ENCODE data around the gene DHX8. TPM values are rescaled to one million over a fixed set of nuclear protein-coding genes. Genes with fewer than 3 reads are reported as not detected.
A peak's percentile ranks its signal among the peaks of the same experiment; 100 is the strongest.

The DHX8 gene
- total and polyA plus RNA-seq, 2 of the 4 experiments (the other 2 are of a cell fraction) = 21.8 to 50.0 TPM

DNA sequence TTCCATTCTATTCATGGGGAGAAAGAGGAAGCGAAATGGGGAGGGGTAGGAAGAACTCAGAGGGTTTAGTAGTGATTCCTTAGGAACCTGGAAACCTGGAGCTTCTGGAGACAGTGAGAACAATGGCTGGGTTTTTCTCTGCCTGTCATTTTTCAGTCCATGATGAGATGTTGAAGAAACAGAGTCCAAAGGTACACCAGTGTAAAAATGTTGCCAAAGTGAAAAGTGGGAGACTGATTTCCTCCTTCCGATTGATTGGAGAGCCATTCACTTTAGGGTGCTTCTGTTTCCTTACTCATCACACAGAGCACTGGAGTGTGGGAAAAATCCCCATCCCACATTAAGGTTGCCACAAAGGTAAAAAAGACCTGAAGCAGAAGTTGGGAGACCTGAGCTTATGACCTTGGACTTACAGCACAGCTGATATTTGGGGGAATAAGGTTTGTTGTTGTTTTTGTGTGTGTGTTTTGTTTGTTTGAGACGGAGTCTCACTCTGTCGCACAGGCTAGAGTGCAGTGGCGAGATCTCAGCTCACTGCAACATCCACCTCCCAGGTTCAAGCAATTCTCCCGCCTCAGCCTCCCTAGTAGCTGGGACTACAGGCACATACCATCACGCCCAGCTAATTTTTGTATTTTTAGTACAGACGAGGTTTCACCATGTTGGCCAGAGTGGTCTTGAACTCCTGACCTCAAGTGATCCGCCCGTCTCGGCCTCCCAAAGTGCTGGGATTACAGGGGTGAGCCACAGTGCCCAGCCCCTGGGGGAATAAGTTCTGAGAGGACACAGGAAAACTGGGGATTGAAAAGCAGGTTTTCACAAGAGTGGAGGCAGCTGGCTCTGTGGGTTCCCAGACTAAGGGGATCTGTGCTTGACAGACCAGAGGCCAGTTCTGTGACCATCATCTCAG is 1.4 kb upstream of the DHX8 start:
- Histone ChIP-seq H3K9me1 (ENCODE audit: insufficient read depth, low read length) (peaks cover 5% of the 10 kb centered on the region; the same call in 1 of the 2 replicates), H2BK15ac (ENCODE audit: low read depth, low read length) (no peak overlapping the region), H2BK120ac (ENCODE audit: low read depth, low read length) (peak overlapping the region; percentile 13), H3K79me1 (ENCODE audit: low read depth in 1 of 2, low read length in 2 of 2) (peaks cover 5 to 23% of the 10 kb centered on the region in 2 experiments; a peak in 2 of 4 replicates), H4K91ac (ENCODE audit: insufficient read depth, low read depth, low read length) (peak overlapping the region; percentile 7; the same call in 1 of the 2 replicates), H3K23ac (ENCODE audit: low read depth, low read length) (0 out of 2 replicates have a peak overlapping the region, but pooled peaks have one; percentile 19), H3K9ac (ENCODE audit: low read depth, low read length) (no peak overlapping the region; the same call in 1 of the 2 replicates), H3K4ac (ENCODE audit: low read depth, low read length) (peak overlapping the region; percentile 53; the same call in 1 of the 2 replicates), H3K18ac (ENCODE audit: low read depth, low read length) (no peak overlapping the region), H3K36me3 (ENCODE audit: control insufficient read depth, insufficient read depth, low read length) (no peaks in the 10 kb centered on the region), H4K8ac (ENCODE audit: low read depth in 2 of 2, low read length in 2 of 2) (peak overlapping the region; percentile 85 to 98; a peak in 2 of 4 replicates), H3K4me2 (ENCODE audit: low read depth, low read length) (no peak overlapping the region), H3K4me3 (ENCODE audit: insufficient read depth, low read depth, low read length) (no peak overlapping the region), H4K5ac (ENCODE audit: low read depth, low read length) (no peak overlapping the region), H3K14ac (replicated peaks; ENCODE audit: low read depth, low read length) (no peak overlapping the region), H2AK5ac (ENCODE audit: low read depth, low read length) (peak overlapping the region; percentile 44; the same call in 1 of the 2 replicates), H3K27ac (ENCODE audit: insufficient read depth, low read length) (no peak overlapping the region), H3K9me3 (ENCODE audit: control insufficient read depth, insufficient read depth, low read length) (no peaks in the 10 kb centered on the region), H4K20me1 (ENCODE audit: insufficient read depth, low read length) (0 out of 2 replicates have a peak, but pooled peaks cover 5% of the 10 kb centered on the region), H3K4me1 (ENCODE audit: control insufficient read depth, insufficient read depth, low read length) (peaks cover 8% of the 10 kb centered on the region), H2BK20ac (ENCODE audit: low read depth, low read length) (peak overlapping the region; percentile 15; the same call in 1 of the 2 replicates), H2AK9ac (replicated peaks; ENCODE audit: low read depth, low read length, poor library complexity) (no peak overlapping the region), H2BK5ac (ENCODE audit: low read depth, low read length, poor library complexity, severe bottlenecking) (no peak overlapping the region), H2AFZ (replicated peaks; ENCODE audit: low read length, poor library complexity) (peak overlapping the region; percentile 47), H3K56ac (ENCODE audit: extremely low read depth, insufficient read depth, low read length) (no peak overlapping the region), H3K27me3 (ENCODE audit: control insufficient read depth, insufficient read depth, low read length) (no peaks in the 10 kb centered on the region)
- no peak for TF ChIP-seq CEBPB (IDR thresholded peaks at IDR 0.05; ENCODE audit: low read depth, low read length)
- no peak for TF ChIP-seq FOS (IDR thresholded peaks at IDR 0.05; ENCODE audit: low read depth, low read length)
- TF ChIP-seq MXI1 (IDR thresholded peaks at IDR 0.05; ENCODE audit: borderline replicate concordance, low read depth, low read length) = no peak
- TF ChIP-seq MAZ (IDR thresholded peaks at IDR 0.05; ENCODE audit: borderline replicate concordance, low read depth, low read length) = no peak
- TF ChIP-seq, protein P1, sequence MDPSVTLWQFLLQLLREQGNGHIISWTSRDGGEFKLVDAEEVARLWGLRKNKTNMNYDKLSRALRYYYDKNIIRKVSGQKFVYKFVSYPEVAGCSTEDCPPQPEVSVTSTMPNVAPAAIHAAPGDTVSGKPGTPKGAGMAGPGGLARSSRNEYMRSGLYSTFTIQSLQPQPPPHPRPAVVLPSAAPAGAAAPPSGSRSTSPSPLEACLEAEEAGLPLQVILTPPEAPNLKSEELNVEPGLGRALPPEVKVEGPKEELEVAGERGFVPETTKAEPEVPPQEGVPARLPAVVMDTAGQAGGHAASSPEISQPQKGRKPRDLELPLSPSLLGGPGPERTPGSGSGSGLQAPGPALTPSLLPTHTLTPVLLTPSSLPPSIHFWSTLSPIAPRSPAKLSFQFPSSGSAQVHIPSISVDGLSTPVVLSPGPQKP (IDR thresholded peaks at IDR 0.05; ENCODE audit: borderline replicate concordance, low read depth, low read length) = no peak
- no peak for TF ChIP-seq MAFK (IDR thresholded peaks at IDR 0.05; ENCODE audit: low read depth, low read length)
- no peak for TF ChIP-seq BHLHE40 (IDR thresholded peaks at IDR 0.05; ENCODE audit: low read depth, low read length)
- TF ChIP-seq NFE2L2 (IDR thresholded peaks at IDR 0.05; ENCODE audit: low read depth, low read length) = no peak
- no peak for TF ChIP-seq RFX5 (IDR thresholded peaks at IDR 0.05; ENCODE audit: low read depth, low read length)
- no peak for TF ChIP-seq RCOR1 (IDR thresholded peaks at IDR 0.05; ENCODE audit: insufficient replicate concordance, low read length)
- no peak for TF ChIP-seq RAD21 (IDR thresholded peaks at IDR 0.05; ENCODE audit: low read length)
- TF ChIP-seq, protein P2, sequence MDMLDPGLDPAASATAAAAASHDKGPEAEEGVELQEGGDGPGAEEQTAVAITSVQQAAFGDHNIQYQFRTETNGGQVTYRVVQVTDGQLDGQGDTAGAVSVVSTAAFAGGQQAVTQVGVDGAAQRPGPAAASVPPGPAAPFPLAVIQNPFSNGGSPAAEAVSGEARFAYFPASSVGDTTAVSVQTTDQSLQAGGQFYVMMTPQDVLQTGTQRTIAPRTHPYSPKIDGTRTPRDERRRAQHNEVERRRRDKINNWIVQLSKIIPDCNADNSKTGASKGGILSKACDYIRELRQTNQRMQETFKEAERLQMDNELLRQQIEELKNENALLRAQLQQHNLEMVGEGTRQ (IDR thresholded peaks at IDR 0.05; ENCODE audit: low read depth, low read length) = no peak
- no TSS peak for BruUV-seq (replicated peaks)
- POLR2A ChIA-PET (ENCODE audit: unreplicated experiment) = interaction anchor here (2.7 to 3.7 kb wide), 2 partner anchors 114 to 121 kb away, joined by 23 to 44 read pairs; no protein-coding TSS in a partner anchor
- no peak for DNase-seq
- WGBS, 2 experiments (ENCODE audit: extremely low coverage in 2 of 2, insufficient read length in 1 of 2) = 88% methylated on average over 4 of the region's 11 CpGs; no CpG with 5 or more reads in 1 of the 2 experiments
- CTCF ChIA-PET = interaction anchor here (0.6 to 3.2 kb wide), 6 partner anchors 13 to 95 kb away, joined by 3 to 47 read pairs (median 16); partner anchors contain the start of gene ARL4D
- ATAC-seq (ENCODE audit: low read depth) = no peak
- intact Hi-C loops (cut with micrococcal nuclease) (loop anchor here (1.0 kb wide), 1 partner anchor 88 kb away; no protein-coding TSS in a partner anchor), dilution Hi-C loops (cut with HindIII; ENCODE audit: low sequenced_read_pairs, unreplicated experiment) (no loop called here), in situ Hi-C loops (cut with MboI; ENCODE audit: low sequenced_read_pairs) (loop anchor here (5.0 to 25.0 kb wide), 2 partner anchors 95 to 295 kb away; no protein-coding TSS in a partner anchor)
